Natural killer cell (primary cell): ENCODE results near the gene PHACTR4. TPM values are rescaled to one million over a fixed set of nuclear protein-coding genes. Genes with fewer than 3 reads are reported as not detected.
A peak's percentile ranks its signal among the peaks of the same experiment; 100 is the strongest.
"Not testable (repeated sequence)": the region's sequence is repeated elsewhere in the genome, so short reads cannot be mapped to it uniquely, and the experiment has no call there.

Experiments used
- ATAC-seq, 3 donors: fragments of 150-1000 bp in 2 of 3; fragments of 200-7000 bp in 1 of 3; cut with Tn5 transposase; 1 replicate in 1 of 3; 2 replicates in 2 of 3; pipeline ENCODE4 v1.10.0; 2021; ENCODE audit warnings: mild to moderate bottlenecking in 2 of 3, moderate library complexity in 2 of 3
- DNase-seq, 2 donors: peaks; one replicate each; pipeline versions ENCODE4 v3.0.0 to v3.0.0-alpha.2; 2013 to 2021; ENCODE audit warnings: mixed read lengths in 1 of 2
- H3K27ac ChIP-seq: one replicate; pipeline ENCODE4 v1.5.1; 2013; ENCODE audit warnings: mild to moderate bottlenecking, low read length
- H3K27me3 ChIP-seq: one replicate; pipeline ENCODE4 v1.6.1; 2013; ENCODE audit warnings: low read length; ENCODE audit not compliant: control insufficient read depth, insufficient read depth
- H3K36me3 ChIP-seq: one replicate; pipeline ENCODE4 v1.6.1; 2013; ENCODE audit warnings: low read length; ENCODE audit not compliant: control insufficient read depth, insufficient read depth
- H3K4me1 ChIP-seq: one replicate; pipeline ENCODE4 v1.6.1; 2013; ENCODE audit warnings: low read length; ENCODE audit not compliant: control insufficient read depth, insufficient read depth
- H3K4me3 ChIP-seq: one replicate; pipeline ENCODE4 v1.5.1; 2013; ENCODE audit warnings: low read length
- H3K9me3 ChIP-seq: one replicate; pipeline ENCODE4 v1.6.1; 2013; ENCODE audit warnings: low read length; ENCODE audit not compliant: control insufficient read depth, insufficient read depth
- H3K27ac Mint-ChIP-seq, 2 donors: one replicate each; pipeline ENCODE4 v1.8.0; 2022; ENCODE audit warnings: mild to moderate bottlenecking in 2 of 2, mixed read lengths in 2 of 2, moderate library complexity in 1 of 2
- H3K27me3 Mint-ChIP-seq, 2 donors: one replicate each; pipeline ENCODE4 v1.8.0; 2022; ENCODE audit warnings: low read depth in 2 of 2, mixed read lengths in 2 of 2
- H3K36me3 Mint-ChIP-seq: one replicate; pipeline ENCODE4 v1.8.0; 2022; ENCODE audit warnings: mixed read lengths
- H3K4me1 Mint-ChIP-seq, 2 donors: one replicate each; pipeline ENCODE4 v1.8.0; 2022; ENCODE audit warnings: mixed read lengths in 2 of 2
- H3K4me3 Mint-ChIP-seq: one replicate; pipeline ENCODE4 v1.8.0; 2022; ENCODE audit warnings: mild to moderate bottlenecking, moderate library complexity, mixed read lengths
- H3K9me3 Mint-ChIP-seq, 2 donors: one replicate each; pipeline ENCODE4 v1.8.0; 2022; ENCODE audit warnings: mixed read lengths in 2 of 2
- WGBS: methylation state at CpG from one replicate; pipeline ENCODE4 v1.1.7; 2013; ENCODE audit warnings: missing lambda C conversion rate; ENCODE audit not compliant: insufficient coverage; 5-methylcytosine and 5-hydroxymethylcytosine counted together
- intact Hi-C: fragments of 100-400 bp; cut with micrococcal nuclease; formaldehyde crosslinking; loops from one replicate; pipeline ENCODE4 v1.14.2; 2022
- total RNA-seq, 4 donors: library from RNA; stranded (reverse); fragments of 120-200 nt in 1 of 4; gene quantifications; one replicate each; pipeline versions ENCODE4 v1.2.3 to v1.2.4, GENCODE V29; 2013 to 2022
- TF ChIP-seq, protein P1 (sequence below): fragments of 200-600 bp; IDR thresholded peaks from one replicate; pipeline ENCODE4 v1.8.0; 2022; ENCODE audit warnings: antibody characterized with exemption

Gene PHACTR4
- total RNA-seq, 3 donors from 2014 or later (not counting 1 experiment from before 2014, with no cell fraction given): 35.2 to 50.9 (median 44.2) TPM

DNA sequence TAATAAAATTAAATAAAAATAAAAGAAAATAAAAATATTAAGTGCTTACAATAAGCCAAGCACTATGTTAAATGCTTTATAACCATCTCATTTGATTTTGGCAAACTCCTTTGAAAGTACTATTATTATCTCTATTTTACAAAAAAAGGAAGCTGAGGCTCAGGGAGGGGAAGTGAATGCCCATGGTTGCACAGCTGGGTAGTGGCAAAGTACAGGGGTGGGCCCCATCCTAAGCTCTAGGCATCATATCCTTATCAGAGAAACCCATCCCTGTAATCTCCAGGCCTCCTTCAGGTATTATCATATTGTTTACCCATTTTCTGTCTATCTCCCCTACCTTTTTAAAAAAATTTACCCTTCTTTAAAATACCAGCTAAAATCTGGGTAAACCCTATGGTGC lies 43.0 kb upstream of the PHACTR4 start:
- peaks cover 24% of the 10 kb centered on the region for H3K4me1 ChIP-seq
- no peak overlapping the region for H3K4me3 Mint-ChIP-seq
- H3K9me3 ChIP-seq: no peaks in the 10 kb centered on the region
- peaks cover 7% of the 10 kb centered on the region for H3K36me3 ChIP-seq
- H3K27me3 Mint-ChIP-seq: no peaks in the 10 kb centered on the region
- TF ChIP-seq, protein P1, sequence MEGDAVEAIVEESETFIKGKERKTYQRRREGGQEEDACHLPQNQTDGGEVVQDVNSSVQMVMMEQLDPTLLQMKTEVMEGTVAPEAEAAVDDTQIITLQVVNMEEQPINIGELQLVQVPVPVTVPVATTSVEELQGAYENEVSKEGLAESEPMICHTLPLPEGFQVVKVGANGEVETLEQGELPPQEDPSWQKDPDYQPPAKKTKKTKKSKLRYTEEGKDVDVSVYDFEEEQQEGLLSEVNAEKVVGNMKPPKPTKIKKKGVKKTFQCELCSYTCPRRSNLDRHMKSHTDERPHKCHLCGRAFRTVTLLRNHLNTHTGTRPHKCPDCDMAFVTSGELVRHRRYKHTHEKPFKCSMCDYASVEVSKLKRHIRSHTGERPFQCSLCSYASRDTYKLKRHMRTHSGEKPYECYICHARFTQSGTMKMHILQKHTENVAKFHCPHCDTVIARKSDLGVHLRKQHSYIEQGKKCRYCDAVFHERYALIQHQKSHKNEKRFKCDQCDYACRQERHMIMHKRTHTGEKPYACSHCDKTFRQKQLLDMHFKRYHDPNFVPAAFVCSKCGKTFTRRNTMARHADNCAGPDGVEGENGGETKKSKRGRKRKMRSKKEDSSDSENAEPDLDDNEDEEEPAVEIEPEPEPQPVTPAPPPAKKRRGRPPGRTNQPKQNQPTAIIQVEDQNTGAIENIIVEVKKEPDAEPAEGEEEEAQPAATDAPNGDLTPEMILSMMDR: no peak
- DNase-seq (no peak), ATAC-seq (no peak)
- H3K4me3 ChIP-seq: no peak overlapping the region
- H3K36me3 Mint-ChIP-seq: no peaks in the 10 kb centered on the region
- intact Hi-C loops: no loop called here
- H3K9me3 Mint-ChIP-seq: no peaks in the 10 kb centered on the region
- H3K27ac ChIP-seq: peak overlapping the region; percentile 5
- no peaks in the 10 kb centered on the region for H3K27me3 ChIP-seq
- H3K27ac Mint-ChIP-seq: no peak overlapping the region
- H3K4me1 Mint-ChIP-seq: peaks cover 12 to 24% of the 10 kb centered on the region in 2 donors

DNA sequence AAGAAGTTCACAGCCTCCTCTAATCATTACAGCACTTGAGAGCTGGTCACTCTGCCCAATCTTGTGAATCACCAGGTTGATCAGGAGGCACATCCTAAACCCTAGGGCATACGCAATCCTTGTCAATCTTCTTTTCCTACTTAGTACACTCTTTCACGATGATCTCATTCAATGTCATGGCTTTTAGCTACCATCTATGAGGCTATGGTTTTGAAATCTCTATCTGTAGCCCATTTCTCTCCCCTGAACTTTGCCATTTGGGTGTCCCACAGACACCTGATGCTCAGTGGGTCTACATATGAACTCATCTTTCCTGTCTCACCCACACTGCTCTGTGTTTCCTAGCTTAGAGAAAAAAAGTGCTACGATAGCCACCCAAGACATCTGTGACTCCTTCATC lies 42.6 kb upstream of the PHACTR4 start:
- WGBS: 87% methylated on average over 2 of the region's 3 CpGs
- Mint-ChIP-seq H3K4me3 (no peak overlapping the region), H3K9me3 (no peaks in the 10 kb centered on the region), H3K27ac (no peak overlapping the region), H3K27me3 (no peaks in the 10 kb centered on the region), H3K4me1 (peaks cover 15 to 27% of the 10 kb centered on the region in 2 donors), H3K36me3 (no peaks in the 10 kb centered on the region)
- ATAC-seq: no peak
- no peaks in the 10 kb centered on the region for H3K27me3 ChIP-seq
- intact Hi-C loops: no loop called here
- TF ChIP-seq, protein P1: no peak
- peak overlapping the region; percentile 5 for H3K27ac ChIP-seq
- H3K4me3 ChIP-seq: no peak overlapping the region
- no peak for DNase-seq
- no peaks in the 10 kb centered on the region for H3K9me3 ChIP-seq
- H3K4me1 ChIP-seq: peaks cover 26% of the 10 kb centered on the region
- peaks cover 10% of the 10 kb centered on the region for H3K36me3 ChIP-seq

GRCh38 chr1:28327431-28327830 lies 42.1 kb upstream of the PHACTR4 start:
- Histone ChIP-seq H3K4me1 (peaks cover 26% of the 10 kb centered on the region), H3K27ac (peak overlapping the region; percentile 5), H3K36me3 (peaks cover 15% of the 10 kb centered on the region)
- H3K27me3 ChIP-seq, H3K9me3 ChIP-seq, H3K9me3 Mint-ChIP-seq, H3K27me3 Mint-ChIP-seq, ATAC-seq, H3K36me3 Mint-ChIP-seq, H3K27ac Mint-ChIP-seq, intact Hi-C loops, H3K4me3 ChIP-seq, DNase-seq, H3K4me3 Mint-ChIP-seq: not testable (repeated sequence)
- 72% methylated on average over 11 of the region's 11 CpGs for WGBS
- peaks cover 18 to 31% of the 10 kb centered on the region in 2 donors for H3K4me1 Mint-ChIP-seq

- Histone ChIP-seq H3K27ac (peak overlapping the region; percentile 87), H3K36me3 (peaks cover 23% of the 10 kb centered on the region), H3K4me1 (peaks cover 26% of the 10 kb centered on the region), H3K27me3 (no peaks in the 10 kb centered on the region), H3K4me3 (peak overlapping the region; percentile 57), H3K9me3 (no peaks in the 10 kb centered on the region)
- Mint-ChIP-seq H3K4me1 (peaks cover 25 to 39% of the 10 kb centered on the region in 2 donors), H3K36me3 (no peaks in the 10 kb centered on the region), H3K9me3 (no peaks in the 10 kb centered on the region), H3K4me3 (peak overlapping the region; percentile 97), H3K27ac (peak overlapping the region; percentile 97), H3K27me3 (no peaks in the 10 kb centered on the region)
- 76% methylated on average over 16 of the region's 16 CpGs for WGBS
- intact Hi-C loops: loop anchor here (1.0 to 2.0 kb wide), 3 partner anchors 69 to 178 kb away; partner anchors contain the start of genes RCC1 and SESN2
- TF ChIP-seq, protein P1: no peak
- DNase-seq (peak in 1 of 2 donors; percentile 38), ATAC-seq (no peak)
Observed at GRCh38 chr1:28328228-28328648, 41.3 kb upstream of the PHACTR4 start.
